Fibroblast of the aortic adventitia (primary cell): Measurements from ENCODE around the gene RIMOC1. TPM values are rescaled to one million over a fixed set of nuclear protein-coding genes. Genes with fewer than 3 reads are reported as not detected.

ENCODE experiments used
- DNase-seq: peaks from one replicate; pipeline ENCODE4 v3.0.0-alpha.2; 2010; ENCODE audit warnings: low read depth
- H3K4me3 ChIP-seq: 2 replicates; pipeline ENCODE4 v1.5.1; 2011; ENCODE audit warnings: low read depth, mild to moderate bottlenecking, control low read depth, low read length, moderate library complexity
- total RNA-seq: library from RNA; depleted of rRNA; stranded (reverse); fragments of >200 nt; gene quantifications from 2 replicates; pipeline ENCODE4 v1.2.3, GENCODE V29; 2012; ENCODE audit warnings: low replicate concordance
- TF ChIP-seq, protein P1 (sequence below): IDR thresholded peaks from 2 replicates; pipeline ENCODE4 v1.5.1; 2011; ENCODE audit warnings: mild to moderate bottlenecking, low read length, control low read depth, inconsistent platforms; ENCODE audit not compliant: insufficient read depth

Gene RIMOC1
- total RNA-seq, 1 donor, result 40.9 TPM

DNA sequence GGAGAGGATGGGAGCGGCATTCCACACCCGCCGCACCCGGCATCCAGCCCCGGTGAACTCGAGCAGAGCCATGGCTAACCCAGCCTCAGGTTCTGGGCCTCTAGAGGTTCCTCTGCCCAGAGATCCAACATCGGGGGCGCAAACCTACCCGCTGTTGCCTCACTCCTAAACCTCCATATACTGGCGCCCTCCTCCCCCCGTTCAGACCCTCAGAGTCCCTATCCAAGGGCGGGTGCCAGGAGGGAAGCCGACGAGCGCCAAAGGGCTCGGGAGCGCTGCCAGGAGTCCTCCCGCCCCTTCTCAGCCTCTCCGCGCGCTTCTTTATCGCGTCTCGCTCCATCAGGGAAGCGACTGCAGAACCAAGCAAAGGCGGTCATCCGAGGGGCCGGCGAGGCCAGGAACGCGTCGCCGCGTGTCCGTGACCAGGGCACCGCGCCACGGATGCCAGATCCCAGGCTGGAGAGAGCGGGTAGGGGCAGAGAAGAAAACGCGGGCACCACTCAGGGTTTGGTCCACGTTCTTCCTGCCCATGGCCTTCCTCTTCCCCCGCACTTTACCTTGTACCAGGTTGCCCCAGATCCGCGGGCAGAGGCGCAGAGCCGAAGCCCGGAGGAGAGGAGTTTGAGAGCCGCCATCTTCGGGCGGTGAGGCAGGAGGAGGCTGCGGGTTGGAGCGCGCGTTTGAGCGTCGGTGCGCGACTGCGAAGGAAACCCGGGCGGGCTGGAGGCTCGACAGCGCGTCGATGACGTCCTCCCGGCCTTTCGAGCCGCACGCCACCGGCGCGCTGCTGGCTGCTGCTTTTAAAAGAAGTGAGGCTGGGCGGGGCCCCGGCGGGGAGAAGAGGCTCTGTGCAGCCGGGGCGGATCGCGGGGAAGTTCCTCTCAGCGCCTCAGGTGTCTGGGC lies 34.2 kb upstream of the RIMOC1 start, which contains the start of gene OXCT1:
Gene OXCT1, minus strand, starts transcription at position 702 of the 903 bp plus-strand sequence. Its CDS starts 67 bp downstream, at position 635.
- DNase-seq, result peak; percentile 80
- H3K4me3 ChIP-seq, result peak within 1 kb of the TSS; percentile 80
- TF ChIP-seq, protein P1, sequence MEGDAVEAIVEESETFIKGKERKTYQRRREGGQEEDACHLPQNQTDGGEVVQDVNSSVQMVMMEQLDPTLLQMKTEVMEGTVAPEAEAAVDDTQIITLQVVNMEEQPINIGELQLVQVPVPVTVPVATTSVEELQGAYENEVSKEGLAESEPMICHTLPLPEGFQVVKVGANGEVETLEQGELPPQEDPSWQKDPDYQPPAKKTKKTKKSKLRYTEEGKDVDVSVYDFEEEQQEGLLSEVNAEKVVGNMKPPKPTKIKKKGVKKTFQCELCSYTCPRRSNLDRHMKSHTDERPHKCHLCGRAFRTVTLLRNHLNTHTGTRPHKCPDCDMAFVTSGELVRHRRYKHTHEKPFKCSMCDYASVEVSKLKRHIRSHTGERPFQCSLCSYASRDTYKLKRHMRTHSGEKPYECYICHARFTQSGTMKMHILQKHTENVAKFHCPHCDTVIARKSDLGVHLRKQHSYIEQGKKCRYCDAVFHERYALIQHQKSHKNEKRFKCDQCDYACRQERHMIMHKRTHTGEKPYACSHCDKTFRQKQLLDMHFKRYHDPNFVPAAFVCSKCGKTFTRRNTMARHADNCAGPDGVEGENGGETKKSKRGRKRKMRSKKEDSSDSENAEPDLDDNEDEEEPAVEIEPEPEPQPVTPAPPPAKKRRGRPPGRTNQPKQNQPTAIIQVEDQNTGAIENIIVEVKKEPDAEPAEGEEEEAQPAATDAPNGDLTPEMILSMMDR, result no peak

DNA sequence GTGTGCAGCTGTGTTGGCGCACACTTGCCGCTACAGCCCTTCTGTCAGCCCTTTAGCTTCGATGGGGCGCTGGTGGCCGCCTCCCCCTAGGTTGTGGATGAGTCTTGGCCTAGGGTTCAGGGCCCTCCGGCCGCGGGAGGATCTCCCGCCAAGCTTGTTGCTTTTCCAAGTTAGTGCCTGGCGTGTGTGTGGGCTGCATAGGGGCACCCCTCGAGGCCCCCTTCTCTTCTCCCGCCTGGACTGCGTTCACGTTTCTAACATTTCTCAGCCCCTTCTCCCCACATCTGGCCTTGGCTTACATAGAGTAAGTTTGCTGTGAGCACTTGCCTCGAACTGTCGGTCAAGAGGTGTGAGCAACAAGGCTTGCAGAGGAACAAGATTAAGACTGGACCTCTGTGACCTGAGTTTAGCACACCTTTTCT lies 33.5 kb upstream of the RIMOC1 start:
- peak; percentile 5 for DNase-seq
- TF ChIP-seq, protein P1, result no peak
- peak overlapping the region; percentile 80 for H3K4me3 ChIP-seq

- H3K4me3 ChIP-seq, result no peak overlapping the region
- TF ChIP-seq, protein P1, result no peak
Measured at GRCh38 chr5:41871852-41872251, 32.3 kb upstream of the RIMOC1 start.

DNA sequence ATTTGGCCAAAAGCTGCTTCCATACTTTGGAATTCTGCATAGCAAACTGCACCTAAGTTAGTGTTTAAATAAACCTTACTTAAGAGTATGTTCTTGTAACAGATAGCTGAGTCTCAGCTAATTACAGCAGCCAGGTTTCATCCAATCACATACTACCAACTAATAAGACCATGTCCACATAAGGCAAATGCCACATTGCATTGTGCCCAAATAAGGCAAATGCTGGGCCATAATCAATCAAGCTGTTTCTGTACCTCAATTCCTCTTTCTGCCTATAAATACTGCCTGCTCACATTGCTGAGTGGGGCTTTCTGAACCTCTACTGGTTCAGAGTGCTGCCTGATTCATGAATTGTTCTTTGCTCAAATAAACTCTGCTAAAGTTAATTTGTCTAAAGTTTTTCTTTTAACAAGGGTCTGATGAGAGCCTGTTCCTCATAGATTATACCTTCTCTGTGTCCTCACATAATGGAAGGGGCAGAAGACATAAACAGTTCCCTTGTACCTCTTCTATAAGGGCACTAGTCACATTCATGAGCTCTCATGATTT lies 29.6 kb upstream of the RIMOC1 start:
- no peak for DNase-seq
- TF ChIP-seq, protein P1, result no peak
- H3K4me3 ChIP-seq, result no peak overlapping the region

More at GRCh38 chr5:41871852-41872251, 32.3 kb upstream of the RIMOC1 start:
- peak; percentile 88 for DNase-seq

DNA sequence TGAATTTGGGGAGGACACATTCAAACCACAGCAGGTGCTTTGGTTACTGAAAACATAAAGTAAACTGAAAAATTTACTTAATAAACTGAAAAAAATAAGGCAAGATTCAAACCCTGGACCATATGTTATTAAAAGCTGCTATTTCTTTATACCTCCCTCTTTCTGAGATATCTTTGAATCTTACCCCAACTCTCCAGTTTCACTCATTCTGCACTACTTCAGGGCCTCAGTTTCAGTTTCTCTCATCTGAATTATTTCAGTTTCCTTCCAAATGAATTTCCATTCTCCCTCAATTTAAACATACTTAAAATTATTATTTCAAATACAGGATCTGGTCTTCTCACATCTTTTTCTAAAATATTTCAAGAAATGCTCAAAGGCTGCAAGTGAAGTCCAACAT lies 29.0 kb upstream of the RIMOC1 start:
- DNase-seq, result no peak
- TF ChIP-seq, protein P1, result no peak
- no peak overlapping the region for H3K4me3 ChIP-seq

GRCh38 chr5:41876678-41877077 lies 27.5 kb upstream of the RIMOC1 start:
- TF ChIP-seq, protein P1, result no peak

More at GRCh38 chr5:41876678-41877077, 27.5 kb upstream of the RIMOC1 start:
- no peak overlapping the region for H3K4me3 ChIP-seq
- DNase-seq, result no peak
